Thyroid gland (tissue), 4 donors: ENCODE results near the gene SLC26A6.

Source experiments
- POLR2A ChIP-seq, 2 donors: fragments of 450-650 bp; IDR thresholded peaks; one replicate each; pipeline ENCODE4 v1.6.1; 2017; ENCODE audit warnings: antibody characterized with exemption in 2 of 2, mild to moderate bottlenecking in 2 of 2, moderate library complexity in 1 of 2
- TF ChIP-seq, protein P1 (sequence below), 6 experiments: fragments of 200-600 bp in 3 of 6; fragments of 450-650 bp in 3 of 6; sonication (generic) in 3 of 6; IDR thresholded peaks; one replicate each; pipeline ENCODE4 v1.5.1; 2016 to 2019; ENCODE audit warnings: antibody characterized with exemption in 6 of 6, mild to moderate bottlenecking in 2 of 6, inconsistent platforms in 1 of 6, moderate library complexity in 1 of 6

DNA sequence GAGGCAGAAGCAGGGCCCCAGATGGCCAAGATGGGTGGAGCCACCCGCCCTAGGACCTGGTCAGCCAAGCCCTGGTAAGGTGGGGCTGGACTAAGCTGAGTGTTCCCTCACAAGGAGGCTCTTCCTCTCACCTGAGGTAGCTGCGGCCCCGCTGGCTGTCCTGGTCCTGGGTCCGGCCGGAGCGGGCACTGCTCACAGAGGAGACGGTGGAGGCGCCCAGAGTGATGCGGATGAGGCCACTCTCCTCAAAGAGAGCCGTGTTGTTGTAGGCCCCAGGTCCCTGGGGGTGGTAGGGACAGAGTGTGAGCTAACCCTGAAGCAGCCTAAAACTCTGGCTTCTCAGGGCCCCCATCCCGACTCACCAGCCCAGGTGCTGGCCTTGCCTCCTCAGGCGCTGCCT lies 7.3 kb upstream of the SLC26A6 start:
- TF ChIP-seq, protein P1, sequence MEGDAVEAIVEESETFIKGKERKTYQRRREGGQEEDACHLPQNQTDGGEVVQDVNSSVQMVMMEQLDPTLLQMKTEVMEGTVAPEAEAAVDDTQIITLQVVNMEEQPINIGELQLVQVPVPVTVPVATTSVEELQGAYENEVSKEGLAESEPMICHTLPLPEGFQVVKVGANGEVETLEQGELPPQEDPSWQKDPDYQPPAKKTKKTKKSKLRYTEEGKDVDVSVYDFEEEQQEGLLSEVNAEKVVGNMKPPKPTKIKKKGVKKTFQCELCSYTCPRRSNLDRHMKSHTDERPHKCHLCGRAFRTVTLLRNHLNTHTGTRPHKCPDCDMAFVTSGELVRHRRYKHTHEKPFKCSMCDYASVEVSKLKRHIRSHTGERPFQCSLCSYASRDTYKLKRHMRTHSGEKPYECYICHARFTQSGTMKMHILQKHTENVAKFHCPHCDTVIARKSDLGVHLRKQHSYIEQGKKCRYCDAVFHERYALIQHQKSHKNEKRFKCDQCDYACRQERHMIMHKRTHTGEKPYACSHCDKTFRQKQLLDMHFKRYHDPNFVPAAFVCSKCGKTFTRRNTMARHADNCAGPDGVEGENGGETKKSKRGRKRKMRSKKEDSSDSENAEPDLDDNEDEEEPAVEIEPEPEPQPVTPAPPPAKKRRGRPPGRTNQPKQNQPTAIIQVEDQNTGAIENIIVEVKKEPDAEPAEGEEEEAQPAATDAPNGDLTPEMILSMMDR (IDR thresholded peaks at IDR 0.05), result no peak
- TF ChIP-seq POLR2A (IDR thresholded peaks at IDR 0.05), result no peak
